Ovary (tissue), 9 donors: ENCODE results near the gene CUTA. TPM values are rescaled to one million over a fixed set of nuclear protein-coding genes. Genes with fewer than 3 reads are reported as not detected.
A peak's percentile ranks its signal among the peaks of the same experiment; 100 is the strongest.

Experiments
- DNase-seq, 5 donors: peaks; one replicate each; pipeline ENCODE4 v3.0.0-alpha.2; 2019 to 2020
- H3K27ac ChIP-seq, 2 donors: fragments of 200-600 bp; one replicate each; pipeline versions ENCODE4 v1.5.1 to v1.8.0; 2019 to 2022
- H3K27me3 ChIP-seq: fragments of 200-600 bp; one replicate; pipeline ENCODE4 v1.8.0; 2022
- H3K36me3 ChIP-seq: fragments of 200-600 bp; sonication (generic); one replicate; pipeline ENCODE4 v1.5.1; 2019
- H3K4me1 ChIP-seq: one replicate; pipeline ENCODE4 v1.8.1; 2013; ENCODE audit warnings: mild to moderate bottlenecking, moderate library complexity; ENCODE audit not compliant: insufficient read depth
- H3K4me3 ChIP-seq: fragments of 200-600 bp; sonication (generic); one replicate; pipeline ENCODE4 v1.5.1; 2017
- H3K9me3 ChIP-seq, 2 donors: fragments of 200-600 bp in 1 of 2; sonication (generic) in 1 of 2; one replicate each; pipeline versions ENCODE4 v1.5.1 to v1.8.1; 2013 to 2019; ENCODE audit warnings: mild to moderate bottlenecking in 1 of 2, moderate library complexity in 1 of 2
- CTCF ChIP-seq, 3 donors: fragments of 450-650 bp in 2 of 3; fragments of 200-600 bp in 1 of 3; IDR thresholded peaks; one replicate each; pipeline versions ENCODE4 v1.5.1 to v1.8.0; 2016 to 2022; ENCODE audit warnings: antibody characterized with exemption in 3 of 3, mild to moderate bottlenecking in 1 of 3
- EP300 ChIP-seq: sonication (generic); formaldehyde crosslinking; IDR thresholded peaks from one replicate; pipeline ENCODE4 v1.6.1; 2017; ENCODE audit warnings: antibody characterized with exemption
- POLR2A ChIP-seq: fragments of 450-650 bp; IDR thresholded peaks from one replicate; pipeline ENCODE4 v1.6.1; 2017; ENCODE audit warnings: antibody characterized with exemption, mild to moderate bottlenecking, moderate library complexity
- WGBS, 3 donors: extraction: QIAGEN DNeasy Blood & Tissue Kit in 1 of 3; methylation state at CpG; one replicate each; pipeline versions ENCODE4 v1.1.5 to v1.1.7; 2013 to 2017; 5-methylcytosine and 5-hydroxymethylcytosine counted together
- intact Hi-C, 4 donors: fragments of 100-400 bp; cut with DNase I; formaldehyde crosslinking; loops; one replicate each; pipeline versions ENCODE4 v1.11.0 to v1.15.1; 2022 to 2023
- polyA plus RNA-seq, 2 donors: library from polyadenylated mRNA; stranded (reverse); fragments of 200-250 nt in 1 of 2; fragments of 350-450 nt in 1 of 2; fragmentation: Illumina TruSeq in 1 of 2; extraction: RNeasy Lipid Tissue Mini Kit (QIAGEN cat#74804) in 1 of 2; gene quantifications; one replicate each; pipeline ENCODE4 v1.2.3, GENCODE V29; 2013 to 2014
- total RNA-seq, 7 donors: library from RNA; depleted of rRNA in 2 of 7; stranded (reverse); fragments of >200 nt in 2 of 7; fragmentation: NEBNext Ultra II Directional in 3 of 7; extraction: Animal tissue kit (Norgen Biotek cat#: 25700) in 3 of 7; gene quantifications; one replicate each; pipeline versions ENCODE4 v1.1.0 to v1.2.4, GENCODE V29; 2016 to 2023
- donor health status: DM: no; HTN: no; CAD: no; lungs with moderate emphysema.
- donor health status: DM: no; HTN: no; CAD: no.
- donor health status: Bipolar disorder and iron deficiency.
- donor health status: DM: yes; HTN: yes; CAD: no.
- donor health status: DM: no; HTN: no; CAD: no.
- donor health status: DM: yes; HTN: yes; CAD: no.

Gene CUTA
- total and polyA plus RNA-seq, 9 donors = 125 to 250 (median 177) TPM

- DNase-seq = peak in 1 of 5 donors; percentile 21
- Histone ChIP-seq H3K4me1 (peaks cover 5% of the 10 kb centered on the region), H3K27me3 (no peaks in the 10 kb centered on the region), H3K9me3 (no peaks in the 10 kb centered on the region), H3K4me3 (peak overlapping the region; percentile 71), H3K27ac (peak overlapping the region in 1 of 2 donors; percentile 36), H3K36me3 (no peaks in the 10 kb centered on the region)
- no peak for TF ChIP-seq POLR2A
- no peak for TF ChIP-seq EP300
- no peak for TF ChIP-seq CTCF (IDR thresholded peaks at IDR 0.05)
- intact Hi-C loops = loop anchor here in 3 of 4 donors (5.0 to 10.0 kb wide), 4 partner anchors 102 to 142 kb away; partner anchors contain the start of genes B3GALT4 (in 1 of the 3), RGL2 (in 1 of the 3), RPS18 (in 1 of the 3) and TAPBP (in 1 of the 3)
- 34 to 40% (median 37%) methylated on average over 12 of the region's 12 CpGs for WGBS, 3 donors
Observed at GRCh38 chr6:33416386-33417127, 1.4 kb downstream of the CUTA start.

- no peak overlapping the region for H3K27ac ChIP-seq
- 56 to 67% (median 56%) methylated on average over 9 of the region's 9 CpGs for WGBS, 3 donors
- H3K27me3 ChIP-seq = no peaks in the 10 kb centered on the region
- H3K36me3 ChIP-seq = no peaks in the 10 kb centered on the region
- no peak overlapping the region for H3K4me3 ChIP-seq
- TF ChIP-seq POLR2A (no peak), EP300 (no peak), CTCF (IDR thresholded peaks at IDR 0.05) (no peak)
- peaks cover 5% of the 10 kb centered on the region for H3K4me1 ChIP-seq
- H3K9me3 ChIP-seq = no peaks in the 10 kb centered on the region
- intact Hi-C loops = loop anchor here in 3 of 4 donors (5.0 to 10.0 kb wide), 4 partner anchors 101 to 141 kb away; partner anchors contain the start of genes B3GALT4 (in 1 of the 3), RGL2 (in 1 of the 3), RPS18 (in 1 of the 3) and TAPBP (in 1 of the 3)
- peak in 1 of 5 donors; percentile 25 for DNase-seq
Observed at GRCh38 chr6:33415831-33416230, 2.1 kb downstream of the CUTA start.

- Histone ChIP-seq H3K27ac (no peak overlapping the region), H3K36me3 (no peaks in the 10 kb centered on the region), H3K27me3 (no peaks in the 10 kb centered on the region), H3K4me1 (peaks cover 5% of the 10 kb centered on the region), H3K4me3 (no peak overlapping the region), H3K9me3 (no peaks in the 10 kb centered on the region)
- intact Hi-C loops = loop anchor here in 3 of 4 donors (5.0 to 10.0 kb wide), 4 partner anchors 100 to 140 kb away; partner anchors contain the start of genes B3GALT4 (in 1 of the 3), RGL2 (in 1 of the 3), RPS18 (in 1 of the 3) and TAPBP (in 1 of the 3)
- peak in 1 of 5 donors; percentile 27 for DNase-seq
- 64 to 71% (median 69%) methylated on average over 12 of the region's 12 CpGs for WGBS, 3 donors
- TF ChIP-seq POLR2A (no peak), EP300 (no peak), CTCF (IDR thresholded peaks at IDR 0.05) (no peak)
Observed at GRCh38 chr6:33414592-33415271, 3.2 kb downstream of the CUTA start.
